HPDE6-E6E7 (cell line): Measurements from ENCODE around the gene ACHE.

Experiments used
- DNase-seq: peaks from one replicate; pipeline ENCODE4 v3.0.0; 2011; ENCODE audit warnings: missing footprints; ENCODE audit errors: extremely low spot score

ACHE gene

GRCh38 chr7:100884736-100885439 is 10.8 kb downstream of the ACHE start:
- no peak for DNase-seq

- DNase-seq = no peak
Measured at GRCh38 chr7:100882785-100883526, 12.7 kb downstream of the ACHE start.

GRCh38 chr7:100882201-100882600 is 13.5 kb downstream of the ACHE start:
- no peak for DNase-seq

GRCh38 chr7:100881136-100881535 is 14.6 kb downstream of the ACHE start:
- DNase-seq = no peak

- DNase-seq = no peak
Measured at GRCh38 chr7:100880645-100881044, 15.0 kb downstream of the ACHE start.

- DNase-seq = no peak
Measured at GRCh38 chr7:100879685-100880261, 15.9 kb downstream of the ACHE start.

- DNase-seq = no peak
Measured at GRCh38 chr7:100878685-100879084, 17.0 kb downstream of the ACHE start.

GRCh38 chr7:100878013-100878412 is 17.7 kb downstream of the ACHE start:
- DNase-seq = no peak

GRCh38 chr7:100875356-100875751 is 20.3 kb downstream of the ACHE start:
- no peak for DNase-seq

GRCh38 chr7:100874577-100875355 is 20.9 kb downstream of the ACHE start, which contains the start of gene SRRT:
Gene SRRT (plus strand): TSS chr7:100875103. CDS start chr7:100875591, 488 bp downstream.
- peak; percentile 85 for DNase-seq

GRCh38 chr7:100874300-100874576 is 21.4 kb downstream of the ACHE start:
- DNase-seq = no peak

GRCh38 chr7:100873599-100874299 is 21.9 kb downstream of the ACHE start:
- DNase-seq = no peak

- DNase-seq = peak; percentile 37
Measured at GRCh38 chr7:100867776-100868485, 27.8 kb downstream of the ACHE start.

- peak; percentile 88 for DNase-seq
Measured at GRCh38 chr7:100867040-100867775, 28.5 kb downstream of the ACHE start, which contains the start of gene TRIP6. Gene TRIP6 (plus strand): TSS chr7:100867387. CDS start chr7:100867498, 111 bp downstream.

GRCh38 chr7:100866729-100867039 is 29.0 kb downstream of the ACHE start:
- no peak for DNase-seq

GRCh38 chr7:100865938-100866728 is 29.6 kb downstream of the ACHE start:
- peak; percentile 47 for DNase-seq

GRCh38 chr7:100865372-100865911 is 30.2 kb downstream of the ACHE start:
- peak; percentile 97 for DNase-seq

GRCh38 chr7:100864263-100864845 is 31.3 kb downstream of the ACHE start:
- DNase-seq = no peak

GRCh38 chr7:100863406-100863950 is 32.2 kb downstream of the ACHE start:
- no peak for DNase-seq
